ENCODE data around the gene RET.

GRCh38 chr10:43065234-43065633 lies 11.6 kb upstream of the RET start:
- TF ChIP-seq EP300 (IDR thresholded peaks at IDR 0.05; ENCODE audit: low read depth in 2 of 2, low read length in 2 of 2) = no peak
- no peak for TF ChIP-seq EP300 (CRISPR knock-in tag; IDR thresholded peaks at IDR 0.05; ENCODE audit: borderline replicate concordance)
- no peak for TF ChIP-seq NR2F2 (IDR thresholded peaks at IDR 0.05; ENCODE audit: borderline replicate concordance, low read depth)
- TF ChIP-seq ESRRA (CRISPR knock-in tag; IDR thresholded peaks at IDR 0.05; ENCODE audit: low read depth) = no peak
- TF ChIP-seq JUNB (CRISPR knock-in tag; IDR thresholded peaks at IDR 0.05; ENCODE audit: borderline replicate concordance) = no peak
- TF ChIP-seq EZH2 (conservative IDR thresholded peaks at IDR 0.05; ENCODE audit: low read depth, low read length) = no peak

All from HepG2 (cell line).